HG03159 (cell line): ENCODE measurements around the gene CCDC17.

Source experiments
- ATAC-seq: cut with Tn5 transposase; IDR thresholded peaks from one replicate; pipeline ENCODE4 v1.9.1; 2021; ENCODE audit warnings: mild to moderate bottlenecking, moderate library complexity; ENCODE audit not compliant: unreplicated experiment

The CCDC17 gene

DNA sequence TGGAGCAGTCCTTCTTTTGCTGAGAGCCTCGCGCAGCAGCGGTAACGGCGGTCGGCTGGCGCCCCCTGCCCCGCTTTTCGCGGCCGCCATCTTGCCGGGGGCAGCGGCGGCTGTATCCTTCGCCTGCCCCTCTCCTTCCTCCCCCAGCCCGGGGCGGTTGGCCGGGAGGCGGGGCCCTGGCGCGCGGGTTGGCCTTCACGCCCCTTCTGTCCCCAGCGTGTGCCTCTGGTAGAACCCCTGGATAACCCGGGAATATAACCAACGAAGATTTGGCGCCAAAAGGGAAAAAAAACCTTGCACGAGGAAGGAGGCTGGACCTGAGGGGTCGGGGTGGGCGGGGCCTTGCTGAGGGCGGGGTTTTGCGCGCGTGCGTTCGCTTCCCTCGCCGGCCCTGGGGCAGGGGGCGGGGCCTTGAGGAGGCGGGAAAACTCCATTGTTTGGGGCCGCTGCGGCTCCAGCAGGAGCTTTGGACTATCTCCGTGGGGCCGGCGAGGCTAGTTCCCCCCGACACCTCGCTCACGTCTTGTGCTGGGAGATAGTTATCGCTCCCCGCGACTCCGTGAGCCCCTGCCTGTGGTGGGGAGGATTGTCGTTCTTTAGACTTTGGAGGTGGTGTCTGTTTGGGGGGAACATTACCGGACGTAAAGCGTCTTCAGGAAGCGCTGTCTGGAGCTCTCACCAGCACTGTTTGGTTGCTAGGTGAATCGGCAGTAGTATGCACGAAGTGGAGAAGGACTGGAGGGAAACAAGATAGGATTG is 39.3 kb downstream of the CCDC17 start:
- ATAC-seq: peak; percentile 31

DNA sequence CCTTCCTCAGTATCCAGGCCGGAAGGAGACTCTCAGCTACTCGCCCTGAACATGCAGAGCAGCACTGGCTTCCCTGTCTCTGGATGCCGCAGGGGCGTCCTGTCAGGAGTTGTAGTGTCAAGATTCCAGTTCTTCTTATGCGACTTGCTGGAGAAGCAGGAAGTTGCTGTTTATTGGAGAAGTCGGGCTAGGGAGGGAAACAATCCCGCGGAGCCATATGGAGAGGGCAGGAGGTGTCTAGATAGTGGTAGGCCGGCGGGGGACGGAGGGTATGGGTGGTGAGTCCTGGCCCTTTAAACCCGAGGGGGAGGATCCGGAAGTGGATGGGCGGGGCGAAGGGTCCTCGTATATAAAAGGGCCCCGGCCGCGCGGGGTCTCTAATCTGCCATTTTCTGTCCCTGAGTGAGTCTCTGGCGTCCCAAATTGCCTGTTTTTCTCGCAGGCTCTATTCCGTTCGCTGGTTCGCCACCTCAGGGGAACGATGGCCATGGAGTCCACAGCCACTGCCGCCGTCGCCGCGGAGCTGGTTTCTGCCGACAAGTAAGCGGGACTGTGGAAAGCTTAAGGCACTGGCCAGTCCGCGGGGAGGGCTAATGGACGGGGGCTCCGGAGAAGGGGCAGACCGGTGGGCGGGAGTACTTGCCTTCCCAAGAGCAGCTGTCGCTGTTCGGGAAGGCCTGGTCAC is 40.0 kb downstream of the CCDC17 start, which contains the start of gene NASP:
TSS of gene NASP (plus strand) at position 376 of the 685 bp plus-strand sequence. CDS start at position 482, 106 bp downstream.
- ATAC-seq: peak; percentile 55

DNA sequence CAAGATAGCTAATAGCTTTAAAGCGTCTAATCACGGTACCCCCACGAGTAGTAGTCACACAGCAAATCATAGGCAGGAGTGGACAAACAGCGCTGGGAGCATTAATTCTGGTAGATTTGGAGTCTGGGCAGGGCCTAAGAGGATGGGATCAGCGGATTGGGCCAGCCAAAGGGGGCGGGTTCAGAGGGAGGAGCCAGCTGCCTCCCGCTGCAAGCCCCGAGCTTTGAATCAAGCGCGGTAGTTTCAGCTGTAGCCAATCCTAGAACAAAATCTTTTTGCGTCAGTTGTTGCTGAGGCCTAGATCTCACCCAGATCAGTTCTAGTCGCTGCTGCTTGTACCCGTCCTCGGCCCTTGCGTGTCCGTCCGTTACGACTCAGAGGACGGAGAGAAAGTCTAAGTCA is 40.6 kb downstream of the CCDC17 start:
- ATAC-seq: peak; percentile 74

DNA sequence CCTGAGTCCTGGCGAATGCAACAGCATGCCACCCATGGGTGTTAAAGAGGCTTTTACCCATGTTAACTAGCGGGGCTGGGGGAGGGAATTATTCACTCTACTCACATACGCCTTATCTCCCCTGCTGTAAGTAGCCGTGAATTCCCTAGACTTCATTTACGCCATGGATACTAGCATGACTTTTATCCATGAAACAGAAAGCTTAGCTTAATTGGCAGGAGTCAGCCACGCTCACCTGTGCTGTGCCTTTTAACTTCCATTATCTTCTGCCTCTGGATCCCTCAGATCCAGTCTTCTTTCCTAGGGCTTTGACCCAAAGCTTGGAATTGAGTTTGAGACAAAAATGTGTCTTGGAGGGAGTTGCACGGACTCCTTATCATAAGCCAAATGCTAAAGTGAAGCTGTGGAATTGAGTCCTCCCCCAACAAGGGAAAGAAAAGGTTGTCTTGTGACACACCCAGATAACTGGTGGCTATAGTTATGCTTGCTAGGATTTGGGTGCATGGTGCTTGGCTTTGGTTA is 49.7 kb downstream of the CCDC17 start:
- ATAC-seq: no peak

DNA sequence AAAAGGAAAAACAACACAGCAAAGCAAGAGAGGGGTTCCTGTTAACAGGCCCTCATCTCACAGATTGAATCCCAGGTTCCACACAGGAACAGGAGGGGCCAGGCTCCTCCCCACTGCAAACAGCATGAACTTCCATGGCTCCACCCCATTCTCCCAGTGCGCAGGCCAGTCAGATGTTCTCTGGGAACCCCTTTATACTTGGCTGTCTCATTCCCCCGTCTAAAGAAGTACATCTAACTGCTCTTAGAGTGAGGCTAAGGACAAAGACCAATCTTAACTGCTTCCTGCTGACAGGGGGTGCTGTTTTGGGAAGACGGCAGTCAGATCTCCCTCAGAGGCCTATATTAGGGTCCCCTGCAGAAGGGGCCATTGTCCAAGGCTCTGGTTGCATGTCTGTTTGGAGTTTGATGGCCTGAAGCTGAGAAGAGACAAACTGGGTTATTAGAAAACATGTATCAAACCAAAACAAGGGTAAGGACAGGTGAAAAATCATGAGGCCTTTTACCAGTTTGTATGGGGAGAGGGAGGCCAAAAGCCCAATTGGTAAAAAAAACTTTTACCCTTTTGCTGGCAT is 50.5 kb downstream of the CCDC17 start:
- ATAC-seq: no peak

DNA sequence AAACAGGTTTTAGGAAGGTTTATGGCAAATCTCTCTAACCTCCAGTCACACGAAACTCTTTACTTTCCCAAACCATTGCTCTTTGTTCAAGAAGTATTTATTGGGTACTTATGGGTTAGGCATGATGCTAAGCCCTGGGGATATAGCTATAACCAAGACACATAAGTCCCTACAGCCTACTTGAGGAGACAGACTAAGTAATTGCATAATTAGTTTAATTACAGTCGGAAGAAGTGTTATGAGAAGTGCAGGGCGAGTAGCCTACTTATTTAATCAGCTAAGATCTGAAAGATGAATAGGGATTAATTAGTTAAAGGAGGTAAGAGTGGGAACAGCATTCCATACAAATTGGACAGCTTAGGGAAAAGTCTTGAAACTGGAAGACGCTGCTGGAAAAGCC is 53.2 kb downstream of the CCDC17 start:
- ATAC-seq: no peak
